Parathyroid adenoma (tissue), 2 donors: ENCODE measurements around the gene KAT2B.
"Not testable (repeated sequence)": the region's sequence is repeated elsewhere in the genome, so short reads cannot be mapped to it uniquely, and the experiment has no call there.

Experiments used
- H2AFZ ChIP-seq: fragments of 300-600 bp; sonication (generic); one replicate; pipeline ENCODE4 v1.7.0; 2017; ENCODE audit warnings: antibody characterized with exemption, mild to moderate bottlenecking
- H3K27ac ChIP-seq: fragments of 300-600 bp; sonication (generic); one replicate; pipeline ENCODE4 v1.7.0; 2017
- H3K27me3 ChIP-seq: fragments of 300-600 bp; sonication (generic); one replicate; pipeline ENCODE4 v1.7.0; 2017; ENCODE audit warnings: low read length; ENCODE audit not compliant: control insufficient read depth, insufficient read depth
- H3K36me3 ChIP-seq: fragments of 300-600 bp; sonication (generic); one replicate; pipeline ENCODE4 v1.7.0; 2017; ENCODE audit warnings: low read length; ENCODE audit not compliant: control insufficient read depth, insufficient read depth
- H3K4me1 ChIP-seq: fragments of 300-600 bp; sonication (generic); one replicate; pipeline ENCODE4 v1.7.0; 2017; ENCODE audit warnings: control low read depth
- H3K4me2 ChIP-seq: fragments of 300-600 bp; sonication (generic); one replicate; pipeline ENCODE4 v1.7.0; 2017; ENCODE audit warnings: low read length
- H3K4me3 ChIP-seq: fragments of 300-600 bp; sonication (generic); one replicate; pipeline ENCODE4 v1.7.0; 2017; ENCODE audit warnings: low read depth, low read length
- H3K79me2 ChIP-seq: fragments of 300-600 bp; sonication (generic); one replicate; pipeline ENCODE4 v1.7.0; 2017; ENCODE audit warnings: control low read depth
- H3K9ac ChIP-seq: fragments of 300-600 bp; sonication (generic); one replicate; pipeline ENCODE4 v1.7.0; 2017; ENCODE audit warnings: mild to moderate bottlenecking
- H3K9me3 ChIP-seq: fragments of 300-600 bp; sonication (generic); one replicate; pipeline ENCODE4 v1.7.0; 2017; ENCODE audit warnings: low read length; ENCODE audit not compliant: control insufficient read depth
- CTCF ChIP-seq: fragments of 300-600 bp; sonication (generic); IDR thresholded peaks from one replicate; pipeline ENCODE4 v1.7.0; 2017; ENCODE audit warnings: antibody characterized with exemption, mild to moderate bottlenecking
- donor health status: primary hyperparathyroidism.

The KAT2B gene

GRCh38 chr3:20043825-20044224 is 3.6 kb downstream of the KAT2B start:
- Histone ChIP-seq H3K79me2 (peaks cover 50% of the 10 kb centered on the region), H3K4me2 (peak overlapping the region; percentile 61), H3K9ac (no peak overlapping the region), H2AFZ (peak overlapping the region; percentile 40), H3K4me3 (peak overlapping the region; percentile 50), H3K27me3 (no peaks in the 10 kb centered on the region), H3K27ac (peak overlapping the region; percentile 87), H3K4me1 (peaks cover 24% of the 10 kb centered on the region), H3K36me3 (no peaks in the 10 kb centered on the region), H3K9me3 (no peaks in the 10 kb centered on the region)
- TF ChIP-seq CTCF, result no peak

DNA sequence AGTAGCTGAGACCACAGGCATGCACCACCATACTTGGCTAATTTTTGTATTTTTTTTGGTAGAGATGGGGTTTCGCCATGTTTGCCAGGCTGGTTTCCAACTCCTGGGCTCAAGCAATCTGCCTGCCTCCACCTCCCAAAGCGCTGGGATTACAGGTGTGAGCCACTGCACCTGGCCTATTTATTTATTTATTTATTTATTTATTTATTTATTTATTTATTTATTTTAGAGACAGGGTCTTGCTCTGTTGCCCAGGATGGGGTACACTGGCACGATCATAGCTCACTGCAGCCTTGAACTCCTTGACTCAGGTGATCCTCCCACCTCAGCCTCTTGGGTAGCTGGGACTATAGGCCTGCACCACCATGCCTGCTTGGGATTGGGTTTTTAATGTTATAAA is 4.9 kb downstream of the KAT2B start:
- not testable (repeated sequence) for H3K9ac ChIP-seq, H2AFZ ChIP-seq, H3K27ac ChIP-seq, H3K27me3 ChIP-seq, H3K4me2 ChIP-seq, H3K36me3 ChIP-seq, H3K4me3 ChIP-seq, H3K9me3 ChIP-seq
- Histone ChIP-seq H3K79me2 (peaks cover 60% of the 10 kb centered on the region), H3K4me1 (peaks cover 32% of the 10 kb centered on the region)

DNA sequence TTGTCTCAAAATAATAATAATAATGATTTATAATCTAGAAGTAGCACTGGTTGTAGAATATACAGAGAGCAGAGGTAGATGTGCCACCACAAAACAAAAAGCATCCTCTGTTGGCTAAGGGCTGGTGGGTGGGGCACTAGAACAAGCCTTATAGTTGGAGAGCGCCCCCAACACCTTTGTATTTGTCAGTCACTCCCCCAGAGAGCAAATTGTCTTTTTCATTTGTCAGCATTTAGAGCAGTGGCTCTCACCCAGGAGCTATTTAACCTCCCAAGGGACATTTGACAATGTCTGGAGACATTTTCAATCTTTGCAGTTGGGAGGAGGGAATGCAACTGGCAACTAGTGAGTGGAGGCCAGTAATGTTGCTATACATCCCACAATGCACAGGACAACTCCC is 6.3 kb downstream of the KAT2B start:
- Histone ChIP-seq H3K79me2 (peaks cover 63% of the 10 kb centered on the region), H3K36me3 (no peaks in the 10 kb centered on the region), H3K4me2 (no peak overlapping the region), H3K27ac (no peak overlapping the region), H3K9ac (no peak overlapping the region), H3K4me1 (peaks cover 45% of the 10 kb centered on the region), H3K9me3 (no peaks in the 10 kb centered on the region), H3K4me3 (no peak overlapping the region), H2AFZ (no peak overlapping the region), H3K27me3 (no peaks in the 10 kb centered on the region)
- no peak for TF ChIP-seq CTCF

- H3K4me1 ChIP-seq, result peaks cover 47% of the 10 kb centered on the region
- peaks cover 59% of the 10 kb centered on the region for H3K79me2 ChIP-seq
- no peaks in the 10 kb centered on the region for H3K27me3 ChIP-seq
- H3K4me2 ChIP-seq, result no peak overlapping the region
- no peaks in the 10 kb centered on the region for H3K9me3 ChIP-seq
- no peak overlapping the region for H2AFZ ChIP-seq
- no peak overlapping the region for H3K9ac ChIP-seq
- no peaks in the 10 kb centered on the region for H3K36me3 ChIP-seq
- H3K4me3 ChIP-seq, result no peak overlapping the region
- H3K27ac ChIP-seq, result peak overlapping the region; percentile 3
- TF ChIP-seq CTCF, result no peak
Observed at GRCh38 chr3:20047341-20047779, 7.1 kb downstream of the KAT2B start.

DNA sequence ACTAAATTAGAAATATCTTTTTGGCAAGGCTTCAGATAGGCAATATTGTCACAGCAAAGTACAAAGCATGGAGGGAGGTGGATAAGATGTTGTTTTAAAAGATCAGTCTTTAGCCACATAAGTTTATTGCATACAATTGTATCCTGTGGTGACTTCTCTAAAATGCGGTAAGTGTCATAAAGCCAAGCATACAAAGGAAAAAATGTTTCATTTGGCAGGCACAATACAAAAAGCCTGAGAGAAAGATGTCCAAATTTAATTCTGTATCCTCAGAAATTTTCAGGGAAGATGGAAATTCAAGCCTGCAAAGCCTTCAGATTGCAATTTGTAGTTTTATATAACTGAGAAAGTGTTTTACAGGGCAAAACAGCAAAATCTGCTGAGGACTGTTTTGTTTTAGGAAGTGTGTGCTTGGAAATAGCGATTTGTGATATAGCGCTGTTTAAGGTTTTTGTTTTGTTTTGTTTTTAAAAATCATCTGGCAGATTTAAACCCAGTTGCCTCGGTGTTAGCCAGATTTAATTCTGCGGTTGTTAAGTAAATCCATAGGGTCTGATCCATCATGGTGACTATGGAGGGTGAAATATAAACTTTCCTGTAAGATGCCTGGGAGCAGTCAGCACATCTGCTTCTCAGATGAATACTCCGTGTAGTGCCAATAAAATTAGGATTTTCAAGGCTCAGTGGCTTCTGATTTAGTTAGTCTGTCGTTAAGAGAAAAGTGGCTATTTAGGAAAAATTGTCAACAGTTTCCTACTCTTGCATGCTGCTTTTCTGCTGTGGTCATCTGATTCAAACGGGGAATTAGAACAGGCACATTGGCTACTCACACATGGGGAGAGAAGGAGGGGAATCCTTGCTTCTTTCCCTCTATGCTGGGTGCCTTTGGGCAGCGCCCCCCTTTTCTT is 8.0 kb downstream of the KAT2B start:
- no peak overlapping the region for H3K9ac ChIP-seq

More for the DNA sequence above, 8.0 kb downstream of the KAT2B start:
- Histone ChIP-seq H3K4me1 (peaks cover 39% of the 10 kb centered on the region), H2AFZ (no peak overlapping the region), H3K27me3 (no peaks in the 10 kb centered on the region), H3K36me3 (no peaks in the 10 kb centered on the region), H3K4me2 (peak overlapping the region; percentile 34), H3K9me3 (no peaks in the 10 kb centered on the region), H3K4me3 (no peak overlapping the region), H3K27ac (peak overlapping the region; percentile 3), H3K79me2 (peaks cover 64% of the 10 kb centered on the region)
- no peak for TF ChIP-seq CTCF
